ENCODE results near the gene BRD3OS. TPM values are rescaled to one million over a fixed set of nuclear protein-coding genes. Genes with fewer than 3 reads are reported as not detected.

Gene BRD3OS
- total and polyA plus RNA-seq, 2 of the 13 experiments (the other 11 are each of a cell fraction or from before 2014, with no cell fraction given), result 4.9 to 5.7 TPM

GRCh38 chr9:133990366-133991213 is 34.7 kb upstream of the BRD3OS start (continued):
- 0 out of 2 replicates have a peak, but pooled peaks have one; percentile 61 for TF ChIP-seq MYPOP (CRISPR knock-in tag; IDR thresholded peaks at IDR 0.05)
- TF ChIP-seq SPEN (CRISPR knock-in tag; IDR thresholded peaks at IDR 0.05; ENCODE audit: low read depth), result peak; percentile 16; the same call in 1 of the 2 replicates
- TF ChIP-seq SMAD9 (CRISPR knock-in tag; IDR thresholded peaks at IDR 0.05), result no peak
- no peak for TF ChIP-seq ZNF737 (CRISPR knock-in tag; IDR thresholded peaks at IDR 0.05; ENCODE audit: borderline replicate concordance)
- TF ChIP-seq NCOR1 (IDR thresholded peaks at IDR 0.05; ENCODE audit: borderline replicate concordance, low read length), result peak; percentile 30; the same call in 1 of the 2 replicates
- no peak for TF ChIP-seq TRAFD1 (CRISPR knock-in tag; IDR thresholded peaks at IDR 0.05; ENCODE audit: borderline replicate concordance)
- TF ChIP-seq NR2C2 (CRISPR knock-in tag; IDR thresholded peaks at IDR 0.05; ENCODE audit: borderline replicate concordance), result peak; percentile 94
- TF ChIP-seq PRDM15 (CRISPR knock-in tag; IDR thresholded peaks at IDR 0.05), result no peak
- peak; percentile 28; the same call in 1 of the 2 replicates for TF ChIP-seq ZNF776 (CRISPR knock-in tag; IDR thresholded peaks at IDR 0.05)
- TF ChIP-seq ONECUT2 (CRISPR knock-in tag; IDR thresholded peaks at IDR 0.05), result no peak
- TF ChIP-seq TFAP4 (IDR thresholded peaks at IDR 0.05; ENCODE audit: borderline replicate concordance, low read depth), result peak; percentile 56; the same call in 1 of the 2 replicates
- no peak for TF ChIP-seq ZNF33A (CRISPR knock-in tag; IDR thresholded peaks at IDR 0.05; ENCODE audit: borderline replicate concordance)
- TF ChIP-seq ZBTB8A (CRISPR knock-in tag; IDR thresholded peaks at IDR 0.05; ENCODE audit: borderline replicate concordance, low read depth), result no peak
- peak; percentile 53; the same call in 1 of the 2 replicates for TF ChIP-seq SP4 (CRISPR knock-in tag; IDR thresholded peaks at IDR 0.05)
- TF ChIP-seq FOXJ3 (CRISPR knock-in tag; IDR thresholded peaks at IDR 0.05; ENCODE audit: borderline replicate concordance), result no peak
- no peak for TF ChIP-seq ZKSCAN5 (CRISPR knock-in tag; IDR thresholded peaks at IDR 0.05)
- no peak for TF ChIP-seq MED13 (CRISPR knock-in tag; IDR thresholded peaks at IDR 0.05)
- no peak for TF ChIP-seq ZNF749 (CRISPR knock-in tag; IDR thresholded peaks at IDR 0.05; ENCODE audit: borderline replicate concordance)
- TF ChIP-seq ZNF772 (CRISPR knock-in tag; IDR thresholded peaks at IDR 0.05), result peak; percentile 89
- 0 out of 2 replicates have a peak, but pooled peaks have one; percentile 59 for TF ChIP-seq ZNF556 (CRISPR knock-in tag; IDR thresholded peaks at IDR 0.05; ENCODE audit: borderline replicate concordance)
- TF ChIP-seq ZNF674 (CRISPR knock-in tag; IDR thresholded peaks at IDR 0.05; ENCODE audit: low read depth), result no peak
